CD4-positive, alpha-beta T cell treated with Interleukin-6 for 4 hours (primary cell): ENCODE results near the gene CHRM1.

Experiments used
- DNase-seq: peaks from one replicate; pipeline ENCODE4 v3.0.0-alpha.2; 2020; ENCODE audit warnings: mixed read lengths

Gene CHRM1

DNA sequence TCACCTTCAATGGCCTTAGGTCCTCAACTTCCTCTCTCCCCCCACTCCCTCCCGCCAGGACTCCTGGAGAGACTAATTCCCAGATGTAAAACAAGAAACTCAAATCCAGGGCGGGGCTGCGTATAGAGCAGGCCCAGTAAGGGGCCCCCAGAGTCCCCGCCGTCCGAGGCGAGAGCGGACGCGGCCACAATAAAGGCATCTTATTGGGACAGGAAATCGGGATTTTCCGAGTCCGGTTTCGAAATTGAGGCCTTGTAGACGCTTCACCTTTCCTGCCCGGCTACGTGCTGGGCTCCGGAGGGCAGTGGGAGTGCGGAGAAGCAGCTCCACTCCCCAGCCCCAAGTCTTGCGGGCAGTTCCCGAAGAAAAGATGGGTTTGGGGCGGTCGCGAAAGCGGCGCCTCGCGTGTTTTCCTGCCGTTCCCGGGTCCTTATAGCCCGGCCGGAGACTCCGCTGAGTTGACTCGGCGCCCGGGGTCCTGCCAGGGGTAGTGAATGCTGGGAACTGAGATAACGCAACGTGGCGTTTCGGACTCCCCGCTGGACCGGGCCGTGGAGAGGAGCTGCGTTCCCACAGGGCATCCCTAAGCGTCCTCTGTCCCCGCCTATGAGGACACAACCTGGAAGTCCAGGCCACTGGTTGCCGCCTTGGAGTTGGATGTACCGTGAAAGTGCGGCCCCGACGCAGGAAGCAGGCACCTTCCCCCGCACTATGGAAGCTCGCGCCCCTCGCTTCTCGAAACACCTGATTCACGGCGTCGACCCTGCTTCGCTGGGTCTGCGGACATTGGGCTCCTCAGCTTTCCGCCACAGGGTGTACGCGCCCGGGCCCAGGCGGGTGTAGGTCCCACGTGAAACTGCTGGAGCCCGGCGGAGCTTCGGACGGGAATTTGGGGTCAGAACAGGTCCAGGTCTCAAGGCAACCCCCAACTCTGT lies 4.8 kb upstream of the CHRM1 start:
- DNase-seq: no peak

DNA sequence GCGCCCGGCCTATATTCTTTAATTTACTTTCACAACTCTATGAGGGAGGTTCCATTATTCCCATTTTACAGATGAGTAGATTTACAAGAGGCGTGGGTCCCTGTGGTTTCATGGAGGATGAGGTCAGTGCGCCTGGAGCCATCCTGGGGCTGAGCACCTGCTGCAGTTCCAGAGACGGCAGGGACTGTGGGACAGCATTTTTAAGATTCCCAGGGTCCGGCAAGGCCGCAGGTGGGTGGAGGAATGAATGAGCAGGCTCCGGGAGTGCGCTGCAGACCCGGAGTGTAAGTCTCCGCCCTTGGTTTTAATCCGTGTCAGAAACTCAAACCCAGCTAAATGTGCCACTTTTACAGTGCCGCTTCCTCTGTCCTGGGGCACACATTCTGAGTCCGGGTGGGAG lies 4.1 kb upstream of the CHRM1 start:
- DNase-seq: no peak

- peak; percentile 23 for DNase-seq
Measured at GRCh38 chr11:62923601-62924411, 2.6 kb upstream of the CHRM1 start.

DNA sequence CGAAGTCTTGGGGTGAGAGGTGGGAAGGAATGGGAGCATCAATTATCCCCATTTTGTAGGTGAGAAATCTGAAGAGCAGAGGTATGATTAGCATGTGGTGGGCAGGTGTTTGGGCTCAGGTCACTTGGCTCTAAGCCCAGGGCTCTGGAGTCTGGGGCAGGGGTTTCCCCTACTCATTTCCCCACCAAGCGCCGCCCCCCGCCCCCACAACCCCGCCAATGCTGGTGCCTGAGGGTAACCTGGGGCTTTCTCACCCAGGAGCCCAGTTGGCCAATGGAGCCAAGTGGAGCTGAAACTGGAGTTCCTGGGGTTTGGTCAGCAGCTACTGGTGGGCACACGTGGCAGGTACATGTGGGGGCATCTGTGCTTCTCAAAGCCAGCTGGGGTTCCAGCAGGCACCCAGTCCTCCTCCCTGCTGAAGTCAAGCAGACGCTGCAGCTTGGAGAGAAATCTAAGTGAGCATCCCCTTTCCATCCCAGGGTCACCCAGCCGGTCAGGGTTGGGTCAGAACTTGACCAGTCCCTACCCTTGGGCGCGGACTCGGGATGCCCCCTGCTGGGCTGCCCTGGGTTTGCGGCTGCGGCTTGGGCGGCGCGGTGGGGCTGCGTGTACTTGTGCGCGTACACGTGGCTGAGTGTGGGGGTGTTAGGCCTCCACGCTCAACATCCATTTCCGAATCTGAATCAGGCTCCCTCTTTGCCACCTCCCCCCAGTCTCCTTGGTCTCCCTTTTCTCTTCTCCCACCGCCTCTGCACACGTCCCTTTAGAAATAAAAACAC lies 1.7 kb upstream of the CHRM1 start:
- DNase-seq: peak; percentile 8

GRCh38 chr11:62922189-62922589 lies 1.0 kb upstream of the CHRM1 start:
- DNase-seq: no peak

DNA sequence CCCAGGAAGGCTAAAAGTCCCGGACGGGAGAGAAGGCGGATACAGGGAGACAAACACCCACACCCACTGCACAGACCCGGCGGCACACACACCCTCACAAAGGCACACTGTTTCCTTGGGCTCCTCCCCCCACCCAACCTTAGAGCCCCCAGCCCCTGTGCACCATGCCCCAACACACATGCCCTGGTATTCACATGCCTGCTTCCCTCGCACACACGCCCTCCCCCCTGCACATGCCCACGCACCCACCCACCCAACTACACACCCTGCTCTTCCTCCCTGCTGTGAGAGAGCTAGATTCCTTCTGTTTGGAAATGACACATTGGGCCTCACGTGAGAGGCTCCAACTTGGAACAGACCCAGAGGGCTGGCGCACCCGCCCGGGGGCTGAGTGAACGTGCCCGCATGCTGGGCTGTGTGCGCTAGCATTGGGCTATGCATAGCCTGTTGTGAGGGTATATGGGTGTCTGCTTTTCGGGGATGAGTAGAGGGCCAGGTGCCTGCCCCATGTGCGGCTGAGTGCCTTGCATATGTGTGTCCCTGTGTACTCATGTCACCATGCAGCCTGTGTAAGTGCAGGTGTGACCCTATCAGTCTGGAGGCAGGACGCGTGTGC lies 518 bp upstream of the CHRM1 start:
- DNase-seq: no peak

DNA sequence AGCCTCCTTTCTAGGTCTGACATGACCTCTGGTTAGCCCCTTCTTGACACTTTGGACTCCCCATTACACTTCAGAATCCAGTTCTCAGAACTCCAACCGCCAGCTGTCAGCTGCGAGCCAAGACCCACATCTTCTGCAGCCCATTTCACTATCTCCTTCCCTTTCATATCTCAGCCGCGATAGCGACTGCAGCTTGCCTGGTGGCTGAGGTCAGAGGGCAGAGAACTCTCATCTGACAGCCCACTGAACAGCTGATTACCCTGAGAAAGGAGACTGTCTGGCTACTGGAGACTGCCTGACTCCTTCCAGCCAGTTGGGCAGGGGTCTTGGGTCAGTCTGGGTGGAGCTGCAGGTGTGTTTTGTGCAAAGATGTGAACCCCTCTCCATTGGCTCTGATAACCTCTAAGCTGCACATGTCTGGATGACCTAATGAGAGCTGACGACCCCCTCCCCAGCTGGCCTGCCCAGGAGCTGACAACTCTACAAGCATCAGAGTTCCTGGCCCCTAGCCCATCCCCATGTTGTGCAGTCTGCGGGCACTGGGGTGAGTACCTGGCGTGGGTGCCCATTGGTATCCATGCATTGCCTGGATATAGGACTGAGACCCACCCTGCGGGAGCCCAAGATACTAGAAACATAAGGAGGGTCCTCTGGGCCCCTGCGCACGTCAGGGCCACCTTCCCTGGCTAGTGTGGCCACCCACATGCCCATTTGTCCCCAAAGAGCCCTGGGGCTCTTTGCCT lies 1.1 kb downstream of the CHRM1 start:
- no peak for DNase-seq

GRCh38 chr11:62919476-62919875 lies 1.7 kb downstream of the CHRM1 start:
- no peak for DNase-seq

DNA sequence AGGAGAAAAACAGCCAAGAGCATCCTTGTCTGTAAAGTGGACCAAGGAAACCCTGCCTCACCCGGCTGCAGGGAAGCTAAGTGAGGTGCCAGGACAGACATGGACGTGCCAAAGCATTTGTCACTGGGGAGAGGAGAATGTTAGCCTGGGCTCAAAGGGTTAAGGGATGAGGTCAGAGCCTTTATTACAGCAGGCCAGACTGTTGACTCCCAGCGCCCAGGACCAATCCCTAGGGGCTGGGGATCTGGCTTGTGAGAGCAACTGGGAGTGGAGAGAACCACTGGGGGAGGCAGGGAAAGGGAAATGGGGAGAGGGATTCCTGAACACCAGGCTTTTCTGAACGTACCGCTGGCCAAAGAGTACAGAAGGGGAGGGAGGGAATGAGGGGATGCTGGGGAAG lies 2.6 kb downstream of the CHRM1 start:
- no peak for DNase-seq

- DNase-seq: no peak
Measured at GRCh38 chr11:62917906-62918502, 3.2 kb downstream of the CHRM1 start.

- DNase-seq: no peak
Measured at GRCh38 chr11:62914416-62914815, 6.7 kb downstream of the CHRM1 start.

- no peak for DNase-seq
Measured at GRCh38 chr11:62912268-62912667, 8.9 kb downstream of the CHRM1 start.

- no peak for DNase-seq
Measured at GRCh38 chr11:62911137-62912130, 9.7 kb downstream of the CHRM1 start.

GRCh38 chr11:62910141-62910882 lies 10.9 kb downstream of the CHRM1 start:
- no peak for DNase-seq

GRCh38 chr11:62909107-62909894 lies 11.9 kb downstream of the CHRM1 start:
- no peak for DNase-seq

GRCh38 chr11:62908468-62909072 lies 12.6 kb downstream of the CHRM1 start:
- no peak for DNase-seq

DNA sequence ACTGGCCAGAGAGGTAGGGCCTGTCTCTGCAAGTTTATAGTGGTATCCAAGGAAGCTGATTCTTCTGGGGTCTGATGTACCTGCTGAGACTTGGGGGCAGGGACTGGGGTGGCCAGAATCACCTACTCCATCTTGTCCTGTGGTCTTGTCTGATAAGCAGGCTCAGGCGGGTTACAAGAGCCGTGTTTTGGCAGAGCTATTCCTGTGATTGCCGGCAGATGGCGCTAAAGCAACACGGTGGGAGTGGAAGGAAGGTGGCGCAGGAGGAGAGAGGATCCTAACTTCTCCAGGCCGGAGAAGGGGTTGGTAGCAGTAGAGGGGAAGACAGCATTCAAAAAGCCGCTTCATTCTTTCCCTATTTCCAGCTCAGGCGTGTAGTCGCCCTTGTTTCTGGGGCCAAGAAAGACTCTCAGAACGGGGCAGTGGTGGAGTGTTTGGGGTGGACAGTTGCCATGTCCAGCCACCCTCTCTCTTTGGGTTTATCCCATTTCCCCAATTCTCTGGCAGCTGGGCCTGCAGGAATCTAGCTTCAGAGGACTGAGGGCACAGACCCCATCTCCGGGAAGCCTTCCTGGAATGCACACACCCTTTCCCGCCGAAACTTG lies 15.1 kb downstream of the CHRM1 start:
- DNase-seq: peak; percentile 81

GRCh38 chr11:62905296-62905695 lies 15.9 kb downstream of the CHRM1 start:
- no peak for DNase-seq
